Stimulated activated CD4-positive, alpha-beta T cell treated with anti-CD3 and anti-CD28 coated beads, Interleukin-2, amount 100 ng/mL, for 24 hours (primary cell): ENCODE measurements around the gene CNIH1.

Source experiments
- DNase-seq, 2 donors: peaks; one replicate each; pipeline ENCODE4 v3.0.0-alpha.2; 2020

The CNIH1 gene

DNA sequence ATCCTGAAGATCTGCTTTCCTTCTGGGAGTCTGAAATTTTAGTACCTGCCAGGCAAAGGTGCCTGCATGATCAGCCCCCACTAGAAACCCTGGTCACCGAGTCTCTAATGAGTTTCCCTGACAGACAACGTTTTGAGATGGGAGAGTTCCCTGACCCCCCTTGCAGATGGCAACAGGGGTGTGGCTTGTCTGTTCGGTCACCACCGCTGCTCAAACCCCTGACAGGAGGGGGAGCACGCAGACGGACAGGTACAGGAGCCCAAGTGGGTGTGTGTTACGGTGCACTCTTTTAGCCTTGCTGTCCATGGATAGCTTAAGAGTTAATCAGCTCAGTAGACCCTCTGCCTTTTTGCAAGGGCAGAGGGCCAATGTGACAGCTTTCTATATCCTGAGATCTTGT is 63.7 kb downstream of the CNIH1 start:
- no peak for DNase-seq

DNA sequence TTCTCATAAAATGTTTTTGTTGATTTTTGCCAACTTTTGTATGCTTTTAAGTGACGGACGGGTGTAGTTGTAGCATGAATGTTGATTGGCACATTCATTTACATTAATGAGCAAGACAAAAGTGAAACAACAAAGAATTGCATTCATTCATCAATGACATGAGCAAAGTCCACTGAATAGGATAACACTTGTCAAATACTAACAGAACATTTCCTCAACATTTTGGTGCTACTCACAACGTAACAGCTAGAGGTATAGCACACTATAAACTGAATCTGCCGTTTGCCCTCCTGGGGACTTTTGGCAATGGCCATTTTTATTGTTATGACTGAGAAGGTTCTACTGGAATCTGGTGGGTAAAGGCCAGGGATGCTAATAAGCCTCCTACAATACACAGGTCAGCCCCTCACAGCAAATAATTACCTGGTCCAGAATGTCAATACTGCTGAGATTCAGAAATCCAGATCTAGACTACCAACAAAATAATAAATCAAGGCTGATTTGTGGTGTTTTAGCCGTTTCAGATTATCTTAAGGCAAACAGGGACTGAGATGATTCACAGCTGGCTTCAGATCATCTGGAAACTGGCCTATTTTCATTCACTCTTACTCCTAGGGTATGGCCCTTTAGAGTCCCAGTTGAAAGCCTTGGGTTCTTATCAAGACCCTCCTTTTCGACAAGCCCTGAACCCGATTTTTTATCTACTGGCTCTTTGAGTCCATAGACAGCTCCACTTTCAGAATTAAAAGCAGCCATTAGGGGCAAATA is 66.9 kb downstream of the CNIH1 start:
- no peak for DNase-seq
